ENCODE measurements around the gene AVPI1. TPM values are rescaled to one million over a fixed set of nuclear protein-coding genes. Genes with fewer than 3 reads are reported as not detected.

The AVPI1 gene
- total RNA-seq, 4 donors from 2014 or later = 17.7 to 195 (median 69.0) TPM

GRCh38 chr10:97682042-97682441, 5.0 kb downstream of the AVPI1 start:
- ATAC-seq (ENCODE audit: low FRiP score) (no peak), DNase-seq (ENCODE audit: low spot score) (no peak)
- no peak for TF ChIP-seq CTCF (IDR thresholded peaks at IDR 0.05)

GRCh38 chr10:97679594-97679993, 7.4 kb downstream of the AVPI1 start:
- no peak for TF ChIP-seq CTCF (IDR thresholded peaks at IDR 0.05)
- ATAC-seq (ENCODE audit: low FRiP score) (no peak), DNase-seq (ENCODE audit: low spot score) (no peak)

- peak; percentile 74 for ATAC-seq (ENCODE audit: low FRiP score)
- no peak for TF ChIP-seq CTCF (IDR thresholded peaks at IDR 0.05)
These were observed 10.1 kb downstream of the AVPI1 start for GRCh38 chr10:97676770-97677581.

GRCh38 chr10:97675222-97675621, 11.8 kb downstream of the AVPI1 start:
- no peak for DNase-seq (ENCODE audit: low spot score)
- TF ChIP-seq CTCF (IDR thresholded peaks at IDR 0.05) = no peak

More at GRCh38 chr10:97676770-97677581, 10.1 kb downstream of the AVPI1 start:
- no peak for DNase-seq (ENCODE audit: low spot score)

GRCh38 chr10:97673736-97674525, 13.1 kb downstream of the AVPI1 start:
- ATAC-seq (ENCODE audit: low FRiP score) (peak; percentile 75), DNase-seq (ENCODE audit: low spot score) (no peak)
- no peak for TF ChIP-seq CTCF (IDR thresholded peaks at IDR 0.05)

More at GRCh38 chr10:97675222-97675621, 11.8 kb downstream of the AVPI1 start:
- no peak for ATAC-seq (ENCODE audit: low FRiP score)

- TF ChIP-seq CTCF (IDR thresholded peaks at IDR 0.05) = no peak
- ATAC-seq (ENCODE audit: low FRiP score) (no peak), DNase-seq (ENCODE audit: low spot score) (no peak)
These were observed 17.5 kb downstream of the AVPI1 start for GRCh38 chr10:97669571-97669970.
